CD4-positive, alpha-beta T cell (primary cell): Measurements from ENCODE around the gene CDH4. TPM values are rescaled to one million over a fixed set of nuclear protein-coding genes. Genes with fewer than 3 reads are reported as not detected.

Source experiments
- ATAC-seq: fragments of 200-7000 bp; cut with Tn5 transposase; one replicate; pipeline ENCODE4 v1.10.0; 2022; ENCODE audit warnings: mild to moderate bottlenecking; ENCODE audit not compliant: poor library complexity
- CTCF ChIA-PET: fragments of 350-600 bp; sonication (Branson Sonifier 250); formaldehyde crosslinking; loops from one replicate; lab custom pipeline; 2021; ENCODE audit warnings: antibody characterized with exemption, inconsistent platforms; lab: Charles Lee
- POLR2A ChIA-PET: fragments of 350-600 bp; sonication (Branson Sonifier 250); formaldehyde crosslinking; loops from one replicate; lab custom pipeline; 2021; ENCODE audit warnings: antibody characterized with exemption, inconsistent platforms; lab: Charles Lee
- DNase-seq, 14 experiments: peaks; one replicate each; pipeline ENCODE4 v3.0.0-alpha.2; 2013 to 2020; ENCODE audit warnings: mixed read lengths in 2 of 14
- H3K27ac ChIP-seq, 2 donors: one replicate each; pipeline versions ENCODE4 v1.5.1 to v1.7.0; 2013; ENCODE audit warnings: low read length in 2 of 2, low read depth in 1 of 2, mild to moderate bottlenecking in 1 of 2
- H3K27me3 ChIP-seq, 2 experiments: 1 replicate in 1 of 2; 2 replicates in 1 of 2; pipeline versions ENCODE4 v1.6.1 to v1.7.0; 2013; ENCODE audit warnings: low read length in 2 of 2, control low read depth in 1 of 2, mild to moderate bottlenecking in 1 of 2, moderate library complexity in 1 of 2; ENCODE audit not compliant: insufficient read depth in 2 of 2, control insufficient read depth in 1 of 2
- H3K36me3 ChIP-seq: one replicate; pipeline ENCODE4 v1.6.1; 2013; ENCODE audit warnings: low read length, control low read depth; ENCODE audit not compliant: insufficient read depth
- H3K4me1 ChIP-seq: one replicate; pipeline ENCODE4 v1.6.1; 2013; ENCODE audit warnings: low read length, control low read depth; ENCODE audit not compliant: insufficient read depth
- H3K4me3 ChIP-seq: one replicate; pipeline ENCODE4 v1.5.1; 2013; ENCODE audit warnings: mild to moderate bottlenecking, low read length, moderate library complexity
- H3K9me3 ChIP-seq, 2 experiments: 1 replicate in 1 of 2; 2 replicates in 1 of 2; pipeline versions ENCODE4 v1.6.1 to v1.7.0; 2013; ENCODE audit warnings: low read length in 2 of 2, mild to moderate bottlenecking in 2 of 2, control low read depth in 1 of 2, moderate library complexity in 1 of 2; ENCODE audit not compliant: control insufficient read depth in 1 of 2, insufficient read depth in 1 of 2
- H3K27ac Mint-ChIP-seq: one replicate; pipeline ENCODE4 v1.8.0; 2020; ENCODE audit warnings: mixed read lengths
- H3K27me3 Mint-ChIP-seq: one replicate; pipeline ENCODE4 v1.8.0; 2021; ENCODE audit warnings: mixed read lengths
- H3K36me3 Mint-ChIP-seq: one replicate; pipeline ENCODE4 v1.8.0; 2021; ENCODE audit warnings: low read depth, mixed read lengths
- H3K4me1 Mint-ChIP-seq: one replicate; pipeline ENCODE4 v1.8.0; 2021; ENCODE audit warnings: low read depth, mixed read lengths
- H3K4me3 Mint-ChIP-seq: one replicate; pipeline ENCODE4 v1.8.0; 2020; ENCODE audit warnings: mild to moderate bottlenecking, mixed read lengths
- H3K9me3 Mint-ChIP-seq: one replicate; pipeline ENCODE4 v1.8.0; 2020; ENCODE audit warnings: mixed read lengths
- CTCF ChIP-seq: fragments of 200-600 bp; IDR thresholded peaks from one replicate; pipeline ENCODE4 v1.8.0; 2022; ENCODE audit warnings: antibody characterized with exemption, mild to moderate bottlenecking
- intact Hi-C, 2 experiments: fragments of 100-400 bp; cut with DNase I in 1 of 2; cut with micrococcal nuclease in 1 of 2; formaldehyde crosslinking; loops; one replicate each; pipeline versions ENCODE4 v1.15.1 to v1.9.0; 2023 to 2025; cut with DNase I, micrococcal nuclease
- total RNA-seq, 174 experiments: library from RNA in 2 of 174; stranded (reverse) in 2 of 174; gene quantifications; one replicate each; pipeline ENCODE4 v1.2.3 and lab custom pipeline; 2021 to 2026

The CDH4 gene
- total RNA-seq, 2 experiments from 2014 or later: 0.11 TPM

- intact Hi-C loops: no loop called here
- Histone ChIP-seq H3K4me3 (no peak overlapping the region), H3K27me3 (peaks cover 0 to 5% of the 10 kb centered on the region in 2 experiments), H3K27ac (no peak overlapping the region), H3K9me3 (peaks cover 0 to 46% of the 10 kb centered on the region in 2 experiments), H3K36me3 (no peaks in the 10 kb centered on the region), H3K4me1 (no peaks in the 10 kb centered on the region)
- CTCF ChIA-PET: no interaction called here
- POLR2A ChIA-PET: no interaction called here
- ATAC-seq: no peak
- Mint-ChIP-seq H3K27me3 (peaks cover 8% of the 10 kb centered on the region), H3K4me1 (no peaks in the 10 kb centered on the region), H3K36me3 (no peaks in the 10 kb centered on the region), H3K9me3 (peaks cover 5% of the 10 kb centered on the region), H3K27ac (no peak overlapping the region), H3K4me3 (no peak overlapping the region)
- no peak for TF ChIP-seq CTCF
- no peak for DNase-seq
Measured at GRCh38 chr20:61387954-61388348, 135.9 kb downstream of the CDH4 start.

GRCh38 chr20:61389077-61389476 is 137.0 kb downstream of the CDH4 start:
- intact Hi-C loops: no loop called here
- DNase-seq (no peak), ATAC-seq (no peak)
- Histone ChIP-seq H3K36me3 (no peaks in the 10 kb centered on the region), H3K27me3 (peaks cover 0 to 5% of the 10 kb centered on the region in 2 experiments), H3K27ac (no peak overlapping the region), H3K4me1 (no peaks in the 10 kb centered on the region), H3K4me3 (no peak overlapping the region), H3K9me3 (peaks cover 0 to 47% of the 10 kb centered on the region in 2 experiments)
- no peak overlapping the region for H3K27ac Mint-ChIP-seq
- H3K9me3 Mint-ChIP-seq: peaks cover 5% of the 10 kb centered on the region
- H3K27me3 Mint-ChIP-seq: peaks cover 8% of the 10 kb centered on the region
- POLR2A ChIA-PET: no interaction called here
- CTCF ChIA-PET: no interaction called here
- H3K4me3 Mint-ChIP-seq: no peak overlapping the region
- no peaks in the 10 kb centered on the region for H3K36me3 Mint-ChIP-seq
- no peak for TF ChIP-seq CTCF
- no peaks in the 10 kb centered on the region for H3K4me1 Mint-ChIP-seq

GRCh38 chr20:61391185-61391584 is 139.1 kb downstream of the CDH4 start:
- H3K4me3 ChIP-seq: no peak overlapping the region
- Mint-ChIP-seq H3K36me3 (no peaks in the 10 kb centered on the region), H3K4me3 (no peak overlapping the region), H3K27me3 (peaks cover 8% of the 10 kb centered on the region), H3K9me3 (peaks cover 5% of the 10 kb centered on the region), H3K27ac (no peak overlapping the region), H3K4me1 (no peaks in the 10 kb centered on the region)
- H3K27ac ChIP-seq: no peak overlapping the region
- no peaks in the 10 kb centered on the region for H3K4me1 ChIP-seq
- ATAC-seq: no peak
- H3K27me3 ChIP-seq: peaks cover 0 to 5% of the 10 kb centered on the region in 2 experiments
- no peak for DNase-seq
- POLR2A ChIA-PET: no interaction called here
- H3K36me3 ChIP-seq: no peaks in the 10 kb centered on the region
- intact Hi-C loops: no loop called here
- peaks cover 0 to 42% of the 10 kb centered on the region in 2 experiments for H3K9me3 ChIP-seq
- no peak for TF ChIP-seq CTCF
- CTCF ChIA-PET: no interaction called here
